IPS-20b (cell line): ENCODE data around the gene DQX1.

ENCODE experiments used
- H3K27ac ChIP-seq: one replicate; pipeline ENCODE4 v1.5.1; 2013; ENCODE audit warnings: low read length
- H3K27me3 ChIP-seq: 2 replicates; pipeline ENCODE4 v1.6.1; 2013; ENCODE audit warnings: mild to moderate bottlenecking, low read length, inconsistent platforms; ENCODE audit not compliant: insufficient read depth
- H3K36me3 ChIP-seq: 2 replicates; pipeline ENCODE4 v1.6.1; 2013; ENCODE audit warnings: low read depth, mild to moderate bottlenecking, inconsistent platforms, low read length, moderate library complexity; ENCODE audit not compliant: insufficient read depth
- H3K4me1 ChIP-seq: 2 replicates; pipeline ENCODE4 v1.6.1; 2013; ENCODE audit warnings: mild to moderate bottlenecking, control low read depth, inconsistent platforms, low read length, moderate library complexity; ENCODE audit not compliant: insufficient read depth
- H3K4me3 ChIP-seq: 2 replicates; pipeline ENCODE4 v1.5.1; 2013; ENCODE audit warnings: mild to moderate bottlenecking, low read length, inconsistent platforms
- H3K9ac ChIP-seq: 2 replicates; pipeline ENCODE4 v1.6.1; 2013; ENCODE audit warnings: low read depth, mild to moderate bottlenecking, inconsistent platforms, low read length, moderate library complexity
- H3K9me3 ChIP-seq: 2 replicates; pipeline ENCODE4 v1.6.1; 2013; ENCODE audit warnings: mild to moderate bottlenecking, low read depth, low read length, inconsistent platforms; ENCODE audit not compliant: insufficient read depth

DQX1 gene

GRCh38 chr2:74525717-74526648 lies at the start of gene DQX1:
DQX1 (minus strand) TSS chr2:74526231; CDS start chr2:74525729, 502 bp downstream.
- Histone ChIP-seq H3K4me1 (no peaks in the 10 kb centered on the region), H3K9me3 (no peaks in the 10 kb centered on the region), H3K4me3 (no peak within 1 kb of the TSS), H3K27me3 (peaks cover 34% of the 10 kb centered on the region), H3K36me3 (peaks cover 26% of the 10 kb centered on the region), H3K9ac (no peak within 1 kb of the TSS), H3K27ac (no peak within 1 kb of the TSS)

DNA sequence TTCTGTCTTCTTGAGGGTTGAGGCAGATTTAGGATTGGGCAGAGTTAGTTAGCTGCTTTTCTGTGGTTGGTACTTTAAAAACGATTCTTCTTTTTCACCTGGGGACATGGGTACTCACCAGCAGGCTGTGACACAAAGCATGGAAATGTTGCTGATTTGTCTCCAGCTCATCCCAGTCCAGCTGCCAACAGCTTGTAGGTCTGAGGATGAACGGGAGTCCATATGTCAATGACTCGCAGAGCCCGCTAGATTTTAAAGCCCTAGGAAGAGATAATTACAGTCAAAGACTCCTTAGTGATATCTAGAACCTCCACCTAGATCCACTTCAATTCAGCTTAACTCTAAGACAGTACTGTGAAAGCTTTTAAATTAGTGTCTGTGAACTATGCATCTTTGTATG lies 49.3 kb upstream of the DQX1 start:
- peaks cover 10% of the 10 kb centered on the region; the same call in 1 of the 2 replicates for H3K27me3 ChIP-seq
- H3K36me3 ChIP-seq: no peaks in the 10 kb centered on the region
- H3K27ac ChIP-seq: no peak overlapping the region
- no peaks in the 10 kb centered on the region for H3K9me3 ChIP-seq
- no peak overlapping the region for H3K4me3 ChIP-seq
- no peak overlapping the region for H3K9ac ChIP-seq
- no peaks in the 10 kb centered on the region for H3K4me1 ChIP-seq

GRCh38 chr2:74573747-74574562 lies 47.9 kb upstream of the DQX1 start:
- H3K4me1 ChIP-seq: no peaks in the 10 kb centered on the region
- H3K27ac ChIP-seq: no peak overlapping the region
- no peak overlapping the region for H3K4me3 ChIP-seq
- H3K9ac ChIP-seq: no peak overlapping the region
- H3K27me3 ChIP-seq: peaks cover 10% of the 10 kb centered on the region; the same call in 1 of the 2 replicates
- no peaks in the 10 kb centered on the region for H3K9me3 ChIP-seq
- H3K36me3 ChIP-seq: no peaks in the 10 kb centered on the region

GRCh38 chr2:74572178-74572925 lies 46.3 kb upstream of the DQX1 start:
- Histone ChIP-seq H3K4me3 (no peak overlapping the region), H3K4me1 (no peaks in the 10 kb centered on the region), H3K27ac (no peak overlapping the region), H3K36me3 (no peaks in the 10 kb centered on the region), H3K9me3 (no peaks in the 10 kb centered on the region), H3K27me3 (peaks cover 19% of the 10 kb centered on the region; the same call in 1 of the 2 replicates), H3K9ac (no peak overlapping the region)

DNA sequence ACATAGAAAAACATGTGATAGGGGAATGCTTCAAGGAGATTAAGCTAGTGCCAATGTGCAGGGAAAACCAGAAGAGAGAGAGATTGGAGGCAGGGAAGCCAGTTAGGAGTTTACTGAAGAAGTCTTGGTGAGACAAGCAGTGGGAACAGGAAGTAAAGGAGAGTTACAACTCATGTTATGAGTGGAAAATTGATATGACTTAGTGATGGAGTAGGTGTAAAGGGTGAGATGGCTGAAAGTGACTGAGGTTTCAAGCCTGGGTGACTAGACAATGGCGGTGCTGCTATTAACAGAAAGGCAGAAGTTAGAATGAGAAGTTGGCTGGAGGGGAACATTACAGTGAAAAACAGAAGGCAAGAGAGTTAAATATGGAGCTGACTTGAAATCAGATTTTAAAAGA lies 45.0 kb upstream of the DQX1 start:
- no peaks in the 10 kb centered on the region for H3K36me3 ChIP-seq
- no peak overlapping the region for H3K9ac ChIP-seq
- no peak overlapping the region for H3K4me3 ChIP-seq
- H3K27me3 ChIP-seq: peaks cover 16% of the 10 kb centered on the region; the same call in 1 of the 2 replicates
- no peaks in the 10 kb centered on the region for H3K4me1 ChIP-seq
- no peak overlapping the region for H3K27ac ChIP-seq
- no peaks in the 10 kb centered on the region for H3K9me3 ChIP-seq

- Histone ChIP-seq H3K4me3 (no peak overlapping the region), H3K9ac (no peak overlapping the region), H3K27me3 (peaks cover 12% of the 10 kb centered on the region; the same call in 1 of the 2 replicates), H3K9me3 (no peaks in the 10 kb centered on the region), H3K4me1 (no peaks in the 10 kb centered on the region), H3K36me3 (no peaks in the 10 kb centered on the region), H3K27ac (no peak overlapping the region)
These were observed 43.7 kb upstream of the DQX1 start for GRCh38 chr2:74569686-74570085.

DNA sequence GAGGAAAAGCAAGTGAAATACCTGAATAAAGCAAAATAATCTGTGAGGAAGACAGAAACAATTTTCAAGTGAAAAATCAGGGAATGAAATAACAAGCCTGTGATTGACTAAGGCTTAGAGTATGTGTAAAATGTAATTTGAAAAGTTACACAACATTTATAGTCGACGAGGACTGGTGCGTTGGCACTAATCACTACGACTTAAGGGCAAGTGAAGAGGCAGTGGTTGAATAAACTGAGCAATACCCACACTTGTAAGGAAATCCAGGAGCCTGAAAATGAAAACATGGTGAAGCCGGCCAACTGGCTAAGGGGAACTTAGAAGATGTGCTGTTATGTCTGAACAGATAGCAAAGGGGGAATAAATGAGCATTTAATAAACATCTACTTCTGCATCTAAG lies 41.9 kb upstream of the DQX1 start:
- Histone ChIP-seq H3K27me3 (peaks cover 22% of the 10 kb centered on the region), H3K4me1 (no peaks in the 10 kb centered on the region)

DNA sequence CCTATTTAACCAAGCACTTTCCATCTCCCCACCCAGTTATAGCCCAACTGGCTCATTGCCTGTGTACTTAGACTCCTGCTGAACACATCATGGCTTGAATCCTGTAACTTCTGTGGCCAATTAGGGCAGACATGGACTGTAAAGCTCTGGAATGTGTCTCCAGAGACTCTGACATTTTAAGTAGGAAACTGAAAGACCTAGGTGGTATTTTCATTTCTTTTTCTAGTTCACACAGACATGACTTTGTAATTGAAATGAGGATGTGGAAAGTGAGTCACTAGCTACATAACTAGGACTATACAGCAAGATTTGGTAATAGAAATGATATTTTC lies 40.7 kb upstream of the DQX1 start:
- no peak overlapping the region for H3K9ac ChIP-seq
- H3K4me3 ChIP-seq: no peak overlapping the region
- H3K27ac ChIP-seq: no peak overlapping the region
- H3K27me3 ChIP-seq: peaks cover 33% of the 10 kb centered on the region
- no peaks in the 10 kb centered on the region for H3K9me3 ChIP-seq
- no peaks in the 10 kb centered on the region for H3K36me3 ChIP-seq
- H3K4me1 ChIP-seq: no peaks in the 10 kb centered on the region

More for the DNA sequence above, 41.9 kb upstream of the DQX1 start:
- H3K36me3 ChIP-seq: no peaks in the 10 kb centered on the region
- no peak overlapping the region for H3K27ac ChIP-seq
- no peak overlapping the region for H3K4me3 ChIP-seq
- no peak overlapping the region for H3K9ac ChIP-seq
- no peaks in the 10 kb centered on the region for H3K9me3 ChIP-seq

- Histone ChIP-seq H3K27ac (no peak overlapping the region), H3K36me3 (no peaks in the 10 kb centered on the region), H3K27me3 (peaks cover 38% of the 10 kb centered on the region), H3K4me3 (no peak overlapping the region), H3K9ac (no peak overlapping the region), H3K4me1 (no peaks in the 10 kb centered on the region), H3K9me3 (no peaks in the 10 kb centered on the region)
These were observed 40.2 kb upstream of the DQX1 start for GRCh38 chr2:74566076-74566753.

DNA sequence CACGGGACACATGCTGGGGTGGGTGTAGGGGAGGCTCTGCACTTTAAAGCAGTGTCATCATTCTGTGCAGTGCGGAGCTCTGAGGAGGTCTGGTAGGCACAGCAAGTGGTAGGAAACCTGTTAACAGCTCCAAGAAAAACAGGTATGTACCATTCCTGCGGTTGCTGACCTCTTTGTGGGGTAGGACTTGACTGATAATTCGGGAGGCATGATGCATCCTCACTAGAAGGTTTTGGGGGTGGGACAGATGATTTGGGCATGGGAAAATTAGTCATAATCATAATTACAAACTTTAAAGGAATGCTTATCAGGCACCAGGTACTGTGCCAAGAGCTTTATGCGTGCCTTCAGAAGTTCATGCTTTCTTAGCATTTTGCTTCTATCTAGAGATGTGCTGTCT lies 38.2 kb upstream of the DQX1 start:
- no peak overlapping the region for H3K9ac ChIP-seq
- H3K4me3 ChIP-seq: no peak overlapping the region
- peaks cover 10% of the 10 kb centered on the region; the same call in 1 of the 2 replicates for H3K4me1 ChIP-seq
- H3K36me3 ChIP-seq: no peaks in the 10 kb centered on the region
- H3K9me3 ChIP-seq: no peaks in the 10 kb centered on the region
- H3K27me3 ChIP-seq: peaks cover 48% of the 10 kb centered on the region
- H3K27ac ChIP-seq: no peak overlapping the region
